TTC549 (cell line): ENCODE measurements around the gene ZNF470.

ENCODE experiments used
- FAIRE-seq: peaks from 2 replicates; lab custom pipeline; 2012; peaks lifted over from hg19 to GRCh38; lab: Jason Lieb, UNC

ZNF470 gene

GRCh38 chr19:56567274-56568120 is at the start of gene ZNF470:
Gene ZNF470, plus strand, starts transcription at chr19:56567468. Its CDS starts 2,844 bp downstream, at chr19:56570312.
- FAIRE-seq, result no peak

- no peak for FAIRE-seq
These were observed 41.9 kb upstream of the ZNF470 start for GRCh38 chr19:56525214-56525860.

- no peak for FAIRE-seq
These were observed 29.8 kb upstream of the ZNF470 start for GRCh38 chr19:56537442-56537841.

- FAIRE-seq, result no peak
These were observed 29.0 kb upstream of the ZNF470 start for GRCh38 chr19:56538254-56538760.

- FAIRE-seq, result no peak
These were observed 28.5 kb upstream of the ZNF470 start, which contains the start of gene ZFP28 for GRCh38 chr19:56538761-56539263. Gene ZFP28, plus strand, starts transcription at chr19:56538948. Its CDS starts 71 bp downstream, at chr19:56539019.

- no peak for FAIRE-seq
These were observed 23.5 kb upstream of the ZNF470 start for GRCh38 chr19:56543776-56544175.

GRCh38 chr19:56547535-56547934 is 19.7 kb upstream of the ZNF470 start:
- FAIRE-seq, result no peak

GRCh38 chr19:56554272-56554869 is 12.9 kb upstream of the ZNF470 start:
- no peak for FAIRE-seq

GRCh38 chr19:56562766-56563165 is 4.5 kb upstream of the ZNF470 start:
- no peak for FAIRE-seq

- FAIRE-seq, result no peak
These were observed 379 bp upstream of the ZNF470 start for GRCh38 chr19:56566904-56567273.

- no peak for FAIRE-seq
These were observed 5.3 kb downstream of the ZNF470 start for GRCh38 chr19:56572589-56572988.

GRCh38 chr19:56573914-56574313 is 6.6 kb downstream of the ZNF470 start:
- no peak for FAIRE-seq

- FAIRE-seq, result no peak
These were observed 10.7 kb downstream of the ZNF470 start for GRCh38 chr19:56577719-56578602.

GRCh38 chr19:56594446-56594782 is 27.1 kb downstream of the ZNF470 start:
- FAIRE-seq, result no peak

GRCh38 chr19:56594783-56595547 is 27.7 kb downstream of the ZNF470 start, which contains the start of gene ZNF71:
Gene ZNF71, plus strand, starts transcription at chr19:56595302. Its CDS starts 6,257 bp downstream, at chr19:56601559.
- FAIRE-seq, result peak; percentile 25

- FAIRE-seq, result no peak
These were observed 28.3 kb downstream of the ZNF470 start for GRCh38 chr19:56595548-56595899.

GRCh38 chr19:56596676-56597075 is 29.4 kb downstream of the ZNF470 start:
- FAIRE-seq, result no peak

- FAIRE-seq, result no peak
These were observed 30.4 kb downstream of the ZNF470 start for GRCh38 chr19:56597696-56598095.

GRCh38 chr19:56601375-56601774 is 34.1 kb downstream of the ZNF470 start:
- no peak for FAIRE-seq

- FAIRE-seq, result no peak
These were observed 36.6 kb downstream of the ZNF470 start for GRCh38 chr19:56603829-56604228.
